Measurements from ENCODE around the gene CNNM4. TPM values are rescaled to one million over a fixed set of nuclear protein-coding genes. Genes with fewer than 3 reads are reported as not detected.
"Not testable (repeated sequence)": the region's sequence is repeated elsewhere in the genome, so short reads cannot be mapped to it uniquely, and the experiment has no call there.

Gene CNNM4
- polyA plus RNA-seq, 3 donors, result 12.6 to 16.7 (median 13.8) TPM

- DNase-seq, result no peak
Measured at GRCh38 chr2:96788442-96789244, 27.9 kb downstream of the CNNM4 start.

GRCh38 chr2:96789245-96789617 lies 28.5 kb downstream of the CNNM4 start:
- no peak for DNase-seq

- DNase-seq, result no peak
Measured at GRCh38 chr2:96792772-96793749, 32.4 kb downstream of the CNNM4 start.

GRCh38 chr2:96795076-96795475 lies 34.4 kb downstream of the CNNM4 start:
- no peak for DNase-seq

GRCh38 chr2:96796497-96796896 lies 35.8 kb downstream of the CNNM4 start:
- not testable (repeated sequence) for DNase-seq

GRCh38 chr2:96797066-96797625 lies 36.4 kb downstream of the CNNM4 start:
- DNase-seq, result no peak

GRCh38 chr2:96798733-96799622 lies 38.3 kb downstream of the CNNM4 start:
- DNase-seq, result no peak

GRCh38 chr2:96799623-96799935 lies 38.9 kb downstream of the CNNM4 start:
- no peak for DNase-seq

GRCh38 chr2:96800061-96801004 lies 39.6 kb downstream of the CNNM4 start:
- DNase-seq, result no peak

GRCh38 chr2:96801005-96801785 lies 40.5 kb downstream of the CNNM4 start:
- peak; percentile 64 for DNase-seq

GRCh38 chr2:96801786-96802595 lies 41.3 kb downstream of the CNNM4 start:
- DNase-seq, result no peak

GRCh38 chr2:96802721-96803120 lies 42.0 kb downstream of the CNNM4 start:
- no peak for DNase-seq

- no peak for DNase-seq
Measured at GRCh38 chr2:96804986-96805385, 44.3 kb downstream of the CNNM4 start.

- not testable (repeated sequence) for DNase-seq
Measured at GRCh38 chr2:96805946-96806345, 45.2 kb downstream of the CNNM4 start.

- DNase-seq, result no peak
Measured at GRCh38 chr2:96806468-96807126, 45.9 kb downstream of the CNNM4 start.

- DNase-seq, result no peak
Measured at GRCh38 chr2:96807127-96807471, 46.4 kb downstream of the CNNM4 start.

GRCh38 chr2:96808176-96808837 lies 47.6 kb downstream of the CNNM4 start:
- DNase-seq, result no peak

Measured in renal pelvis (tissue), 4 donors.